GM21825 (cell line): ENCODE data around the gene CTNND2.

Source experiments
- ATAC-seq: cut with Tn5 transposase; IDR thresholded peaks from one replicate; pipeline ENCODE4 v1.9.1; 2021; ENCODE audit warnings: mild to moderate bottlenecking, moderate library complexity; ENCODE audit not compliant: unreplicated experiment

The CTNND2 gene

DNA sequence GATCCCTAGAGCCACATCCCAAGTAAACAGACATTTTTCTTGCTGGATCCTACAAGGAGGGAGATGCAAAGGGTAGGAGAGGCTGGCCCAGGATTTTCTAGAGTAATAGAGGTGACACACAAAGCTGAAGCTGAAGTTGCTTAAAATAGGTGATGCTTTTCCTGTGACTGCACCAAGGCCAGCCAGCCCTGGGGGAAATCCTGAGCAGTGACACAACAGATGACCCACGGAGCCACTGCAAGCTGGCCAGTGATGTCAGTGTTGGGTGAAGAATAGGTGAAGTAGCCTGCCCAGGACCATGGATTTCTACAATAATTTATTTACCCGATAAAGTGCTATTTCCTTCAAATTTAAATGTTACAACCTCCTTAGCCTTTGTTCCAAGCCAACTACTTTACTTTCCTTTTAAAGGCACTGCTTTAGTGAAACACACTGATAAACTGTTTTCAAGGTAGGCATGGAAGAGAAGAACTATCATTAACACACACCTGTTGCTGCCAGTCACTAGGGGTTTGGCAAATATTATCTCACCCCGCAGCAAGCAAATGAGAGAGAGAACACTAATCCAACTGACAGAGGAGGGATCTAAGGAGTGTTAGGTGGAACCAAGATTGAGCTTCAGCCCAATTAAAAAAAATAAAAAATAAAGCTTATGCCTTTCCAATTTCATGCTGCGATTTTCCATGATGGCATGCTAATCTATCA, 123.5 kb downstream of the CTNND2 start:
- no peak for ATAC-seq

DNA sequence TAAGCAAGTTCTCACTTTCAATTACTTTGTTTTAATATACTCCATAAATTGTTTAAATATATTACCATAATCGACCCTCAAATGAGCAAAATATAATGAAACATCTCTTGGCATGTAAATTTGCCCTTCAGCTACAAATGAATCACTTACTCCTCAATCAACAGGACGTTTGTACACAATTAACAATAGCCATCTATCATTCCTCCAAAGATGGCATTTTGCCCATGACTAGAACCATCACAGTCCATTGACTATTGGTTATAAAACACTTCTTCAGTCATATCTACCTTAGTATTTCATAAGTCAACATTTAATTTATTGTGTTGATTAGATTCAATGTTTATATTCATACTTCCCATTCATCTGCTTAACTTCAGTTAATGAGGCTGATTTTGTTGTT, 127.2 kb downstream of the CTNND2 start:
- ATAC-seq: no peak

DNA sequence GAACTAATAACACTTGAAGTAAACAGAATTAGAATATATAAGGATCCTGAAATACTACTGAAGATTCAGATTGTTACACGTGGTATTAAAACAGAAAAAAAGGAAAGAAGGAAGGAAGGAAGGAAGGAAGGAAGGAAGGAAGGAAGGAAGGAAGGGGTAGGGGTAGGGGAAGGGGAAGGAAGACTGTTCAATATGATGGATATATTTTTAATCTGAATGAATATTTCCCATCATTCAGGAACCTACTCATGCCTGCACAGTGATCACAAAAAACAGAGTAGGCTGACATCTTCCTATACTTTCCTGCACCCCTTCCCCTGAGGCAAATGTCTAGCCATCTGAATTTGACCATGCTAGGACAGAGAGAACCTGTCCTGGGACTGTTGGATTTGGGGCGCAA, 133.9 kb downstream of the CTNND2 start:
- ATAC-seq: no peak

DNA sequence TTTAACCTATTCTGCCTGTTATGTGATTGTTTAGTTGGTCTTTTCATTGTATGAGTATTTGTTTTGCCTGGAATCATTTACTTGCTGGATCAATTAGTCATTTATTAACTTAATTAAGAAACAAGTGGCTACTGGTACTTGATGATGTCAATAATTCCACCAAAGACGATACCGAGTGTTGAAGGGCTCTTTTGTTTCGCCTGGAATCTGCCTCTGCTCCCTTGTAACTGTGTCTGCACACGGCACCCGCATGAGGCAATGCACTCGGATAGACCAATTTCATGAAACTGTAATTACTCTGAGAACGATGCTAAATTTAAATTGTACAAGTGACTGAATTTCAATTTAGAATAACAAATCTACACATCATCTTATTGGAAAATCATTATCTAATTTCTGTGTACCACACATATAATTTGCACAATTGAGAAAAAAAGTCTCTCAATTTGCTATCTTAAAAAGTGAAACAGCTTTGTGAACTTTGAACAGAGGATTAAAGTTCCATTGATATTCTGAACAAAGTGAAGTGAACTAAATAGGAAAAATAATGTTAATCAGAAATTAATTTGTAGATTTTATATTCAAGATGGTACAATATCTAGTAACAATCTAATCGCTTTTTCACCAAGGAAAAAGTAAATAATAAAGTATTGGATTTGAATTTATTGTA, 143.2 kb downstream of the CTNND2 start:
- ATAC-seq: no peak

DNA sequence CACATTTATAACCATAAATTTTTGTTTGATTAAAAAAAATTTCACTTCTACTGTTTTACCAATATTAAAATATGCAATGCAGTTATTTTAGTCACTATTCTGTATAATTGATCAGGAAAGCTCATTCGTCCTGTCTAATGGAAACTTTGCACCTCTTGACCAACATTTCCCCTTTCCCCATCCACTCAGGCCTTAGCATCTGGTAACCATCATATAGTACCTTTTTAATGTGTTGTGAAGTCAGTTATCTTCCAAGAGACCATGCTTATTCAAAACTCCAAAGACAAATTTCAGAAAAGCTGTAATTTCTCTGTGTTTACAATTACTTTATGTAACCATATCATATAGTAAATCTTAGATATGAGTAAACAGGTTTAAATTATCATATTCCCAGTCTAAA, 145.9 kb downstream of the CTNND2 start:
- no peak for ATAC-seq

DNA sequence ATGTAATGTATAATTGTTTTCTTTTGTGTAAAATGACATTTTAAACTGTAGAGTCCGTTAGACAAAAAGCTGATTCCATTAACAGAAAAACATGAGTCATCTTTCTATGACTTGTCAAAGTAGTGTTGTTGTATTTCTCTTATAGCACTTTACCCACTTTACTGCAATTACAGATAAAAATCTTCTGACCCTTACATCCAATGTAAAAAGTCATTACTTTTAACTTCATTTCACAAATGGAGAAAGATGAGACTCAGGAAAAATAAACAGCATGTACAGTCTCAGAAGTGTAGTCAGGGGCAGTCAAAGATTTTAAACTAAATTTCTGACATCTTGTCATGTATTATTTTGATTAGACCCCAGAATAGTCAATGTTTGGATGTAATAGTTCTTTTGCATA, 146.6 kb downstream of the CTNND2 start:
- ATAC-seq: no peak

DNA sequence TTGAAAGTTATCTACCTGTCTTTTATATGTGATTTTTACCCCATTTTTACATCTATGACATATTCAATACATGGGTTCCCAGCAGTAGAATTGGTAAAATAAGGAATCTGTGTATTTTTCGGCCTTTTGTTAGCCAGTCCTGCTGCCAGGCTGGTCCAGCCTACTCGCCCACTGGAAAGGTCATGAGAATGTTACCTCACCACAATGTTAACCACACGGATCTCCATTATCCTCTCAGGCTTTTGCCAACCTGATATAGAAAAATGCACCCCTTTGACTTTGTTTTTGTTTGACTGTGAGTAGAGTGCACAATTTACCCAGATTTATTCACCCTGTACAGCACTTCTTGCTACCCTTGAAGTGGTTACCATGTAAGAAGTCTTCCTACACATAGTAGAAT, 167.2 kb downstream of the CTNND2 start:
- no peak for ATAC-seq

DNA sequence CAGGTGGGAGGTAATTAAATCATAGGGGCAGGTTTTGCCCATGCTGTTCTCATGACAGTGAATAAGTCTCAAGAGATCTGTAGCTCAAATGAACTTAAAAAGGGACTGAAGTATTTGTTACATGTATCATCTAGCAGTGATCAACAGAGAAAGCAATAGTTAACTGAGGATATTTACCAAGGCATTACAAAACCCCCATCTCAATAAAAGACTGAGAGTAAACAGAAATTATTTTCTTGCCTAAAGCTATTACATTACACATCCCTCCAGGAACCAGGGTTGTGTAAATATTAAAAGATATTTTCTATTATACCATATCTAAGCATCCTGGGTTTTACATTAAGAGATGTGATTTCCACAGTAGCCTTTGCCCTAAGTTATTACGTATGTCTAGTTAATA, 169.9 kb downstream of the CTNND2 start:
- ATAC-seq: no peak

DNA sequence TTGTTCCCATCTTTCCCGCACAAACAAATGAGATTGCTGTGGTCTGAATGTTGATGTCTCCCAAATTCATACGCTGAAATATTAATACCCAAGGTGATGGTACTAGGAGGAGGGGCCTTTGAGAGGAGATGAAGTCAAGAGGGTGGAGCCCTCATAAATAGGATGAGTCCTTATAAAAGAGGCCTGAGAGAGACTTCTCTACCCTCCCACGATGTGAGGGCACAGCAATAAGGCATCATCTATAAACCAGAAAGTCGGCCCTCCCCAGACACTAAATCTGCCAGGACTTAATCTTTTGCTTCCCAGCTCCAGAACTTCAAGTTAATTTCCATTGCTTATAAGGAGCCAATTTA, 170.4 kb downstream of the CTNND2 start:
- ATAC-seq: no peak

DNA sequence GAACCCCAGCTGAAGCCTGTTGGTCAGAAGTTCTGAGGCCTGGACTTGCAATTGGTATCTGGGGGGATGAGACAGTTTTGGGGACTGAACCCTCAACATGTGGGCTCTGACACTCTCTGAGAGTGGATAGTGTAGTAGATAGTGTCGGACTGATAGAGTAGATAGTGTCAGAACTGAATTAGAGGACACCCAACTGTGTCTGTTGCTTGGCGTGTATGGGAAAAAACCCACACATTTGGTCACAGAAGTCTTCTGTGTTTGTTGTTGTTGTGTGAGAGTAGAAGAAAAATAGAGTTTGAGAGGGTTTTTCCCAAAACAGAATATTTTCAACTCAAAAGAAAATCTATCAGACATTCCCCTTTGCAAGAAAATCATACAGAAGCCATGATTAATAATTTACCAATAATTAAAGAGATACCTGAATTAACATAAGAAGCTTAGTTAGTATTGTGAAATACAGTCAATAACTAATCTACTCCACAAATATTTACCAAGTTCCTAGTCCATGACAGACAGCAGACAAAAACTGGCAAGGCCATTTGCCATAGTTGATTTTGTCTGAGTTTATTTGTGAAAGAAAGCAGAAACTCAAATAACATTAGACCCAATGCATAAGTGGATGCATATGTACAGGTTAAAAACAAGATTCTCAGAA, 170.9 kb downstream of the CTNND2 start:
- no peak for ATAC-seq

DNA sequence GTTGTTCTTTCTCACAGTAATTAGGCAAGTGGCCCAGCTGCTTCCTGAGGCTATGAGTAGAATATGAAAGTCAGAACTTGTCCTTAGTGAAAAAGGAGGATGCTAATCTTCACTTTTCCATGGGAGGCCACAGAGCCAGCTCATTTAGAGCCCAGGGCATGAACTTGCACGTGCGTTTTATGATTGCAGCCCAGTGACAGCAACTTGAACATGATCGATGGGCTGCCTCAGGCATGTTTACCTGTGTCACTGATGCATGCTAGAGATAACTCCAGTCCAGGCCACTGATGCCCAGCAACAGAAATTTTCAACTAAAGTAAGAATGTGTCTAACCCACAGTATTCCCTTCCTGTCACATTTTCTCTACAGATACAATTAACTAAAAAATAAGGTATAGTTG, 179.3 kb downstream of the CTNND2 start:
- no peak for ATAC-seq

DNA sequence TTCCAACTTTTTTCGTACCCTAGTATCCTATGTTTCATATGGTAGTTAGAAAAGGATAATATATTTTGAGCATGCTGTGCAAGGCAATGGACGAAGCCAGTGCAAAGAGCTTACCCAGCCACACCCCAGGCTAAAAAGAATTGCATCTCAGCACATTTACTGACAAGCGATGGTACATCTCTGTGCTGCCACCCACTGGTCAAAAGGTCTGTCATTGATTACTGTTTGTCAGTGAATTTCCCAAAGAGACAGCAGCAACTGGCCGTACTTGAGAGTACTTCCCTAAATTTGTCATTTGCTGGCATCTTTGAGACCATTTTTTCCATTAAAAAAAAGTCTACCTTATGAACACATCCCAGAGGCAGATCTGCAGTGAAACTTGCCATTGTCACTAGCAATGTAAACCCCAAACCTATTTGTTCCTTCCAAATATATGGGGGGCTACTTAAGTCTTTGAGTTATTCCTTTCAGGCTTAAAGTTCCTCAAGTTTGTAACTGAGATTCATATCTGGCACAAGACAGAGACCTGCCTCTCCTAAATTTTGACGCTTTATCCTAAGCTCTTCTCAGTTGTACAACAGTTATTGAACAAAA, 184.3 kb downstream of the CTNND2 start:
- ATAC-seq: no peak

DNA sequence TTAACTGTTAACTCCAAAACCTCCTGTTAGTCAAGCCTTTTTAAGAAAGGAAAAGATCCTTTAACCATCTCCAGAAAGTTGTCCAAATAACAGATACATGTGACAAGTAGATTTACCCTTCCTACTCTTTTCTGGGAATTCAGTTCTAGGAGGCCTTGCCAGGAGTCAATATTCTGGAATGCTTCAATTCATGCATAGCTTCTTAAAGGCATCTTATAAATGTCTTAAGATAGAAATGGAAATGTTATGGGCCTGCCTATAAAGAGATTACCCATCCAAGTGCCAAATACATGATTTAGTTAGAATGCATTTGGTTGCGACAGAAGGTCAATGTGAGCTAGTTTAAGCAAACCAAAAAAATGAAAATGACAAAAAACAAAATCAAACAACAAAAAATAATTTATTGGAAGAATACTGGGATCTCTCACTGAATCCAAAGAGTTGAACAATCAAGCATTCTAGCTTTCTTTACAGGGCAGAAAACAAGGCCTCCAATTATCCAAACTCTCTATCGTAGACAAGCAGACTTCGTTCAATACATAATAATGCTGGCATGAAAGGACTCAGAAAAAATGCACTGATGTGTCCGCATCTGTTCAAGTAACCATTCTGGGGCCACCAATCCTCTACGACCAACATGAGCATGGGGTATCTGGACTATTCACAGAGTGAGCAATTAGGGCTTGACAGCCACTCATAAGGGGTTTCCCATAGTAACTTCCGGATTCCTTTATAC, 188.6 kb downstream of the CTNND2 start:
- no peak for ATAC-seq

DNA sequence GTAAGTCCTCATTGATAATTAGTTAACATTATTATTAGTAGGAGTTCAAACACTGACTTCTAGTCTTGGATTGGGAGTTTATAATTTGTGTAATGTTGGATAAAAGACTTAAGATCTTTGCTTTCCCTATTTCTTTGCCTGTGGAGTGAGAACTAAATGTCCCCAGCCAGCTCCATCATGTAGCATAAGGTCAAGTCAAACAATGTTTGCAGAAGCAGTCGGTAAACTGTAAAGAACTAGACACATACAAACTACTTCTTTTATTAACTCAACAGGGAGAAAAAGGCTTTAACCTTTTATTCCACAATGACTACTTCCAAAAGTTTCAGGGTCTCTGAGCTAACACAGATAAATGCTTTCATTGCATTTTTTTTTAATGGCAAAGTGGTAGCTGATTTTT, 192.3 kb downstream of the CTNND2 start:
- no peak for ATAC-seq

DNA sequence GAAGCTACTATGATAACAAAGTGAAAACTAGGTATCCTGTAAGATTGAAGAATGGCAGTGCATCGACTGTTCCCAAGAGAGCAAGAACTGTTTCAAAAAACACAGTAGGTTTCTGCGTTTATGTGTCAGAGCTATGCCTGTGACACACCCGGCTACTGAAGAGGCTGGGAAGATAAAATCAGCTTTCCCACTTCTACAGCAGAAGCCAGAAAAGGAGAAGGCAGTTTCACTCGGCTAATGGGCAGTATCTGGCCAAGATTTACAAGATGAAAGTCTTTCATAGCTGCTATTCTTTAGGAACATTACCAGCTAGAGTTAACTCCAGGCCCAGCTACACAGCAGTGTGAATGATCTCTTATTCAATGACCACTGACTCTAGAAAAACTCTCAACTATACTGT, 195.2 kb downstream of the CTNND2 start:
- no peak for ATAC-seq

DNA sequence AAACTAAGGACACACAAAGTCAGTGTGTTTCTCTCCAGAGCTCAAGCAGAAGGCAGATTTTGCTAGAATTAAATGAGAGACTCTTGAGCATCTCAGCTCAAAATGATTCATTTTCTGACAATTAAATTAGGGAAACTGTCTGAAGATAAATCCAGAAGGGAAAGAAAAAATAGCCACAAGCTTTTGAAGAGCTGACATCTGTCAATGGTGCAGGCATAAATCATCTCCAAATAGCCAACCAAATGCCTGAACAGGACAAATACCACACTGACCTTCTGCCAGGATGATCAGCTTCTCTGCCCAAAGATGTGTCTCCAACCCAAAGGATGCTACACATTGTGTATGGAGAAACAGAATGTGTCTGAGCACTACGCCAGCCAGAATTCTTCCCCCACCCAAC, 199.3 kb downstream of the CTNND2 start:
- no peak for ATAC-seq

DNA sequence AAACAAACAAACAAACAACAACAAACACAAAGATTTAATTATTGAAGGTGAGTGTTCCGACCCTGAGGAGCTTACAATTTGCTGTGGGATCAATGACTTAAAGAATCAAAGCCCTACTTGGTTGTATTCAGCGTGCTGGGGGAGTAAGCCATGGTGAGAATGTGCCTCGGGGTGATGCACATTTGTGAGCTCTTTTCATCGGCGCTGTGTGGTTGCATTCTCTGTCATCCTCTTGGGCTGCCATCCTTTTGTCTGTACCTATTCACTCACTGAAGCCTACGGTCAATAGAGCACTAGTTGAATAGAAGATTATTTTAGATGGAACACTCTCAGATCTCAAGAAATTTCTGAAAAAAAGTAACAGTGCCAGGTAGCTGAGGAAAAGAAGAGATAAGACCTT, 203.9 kb downstream of the CTNND2 start:
- no peak for ATAC-seq

DNA sequence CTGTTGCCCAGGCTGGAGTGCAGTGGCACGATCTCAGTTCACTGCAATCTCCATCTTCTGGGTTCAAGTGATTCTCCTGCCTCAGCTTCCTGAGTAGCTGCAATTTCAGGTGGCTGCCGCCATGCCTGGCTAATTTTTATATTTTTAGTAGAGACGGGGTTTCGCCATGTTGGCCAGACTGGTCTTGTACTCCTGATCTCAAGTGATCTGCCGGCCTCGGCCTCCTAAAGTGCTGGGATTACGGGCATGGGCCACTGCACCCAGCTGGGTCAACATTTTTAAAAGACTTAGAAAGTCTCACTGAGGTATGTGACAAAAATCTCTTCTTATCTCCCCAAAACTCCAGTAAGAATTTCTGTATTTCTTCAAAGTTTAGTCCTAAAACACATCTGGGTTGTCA, 211.6 kb downstream of the CTNND2 start:
- no peak for ATAC-seq

DNA sequence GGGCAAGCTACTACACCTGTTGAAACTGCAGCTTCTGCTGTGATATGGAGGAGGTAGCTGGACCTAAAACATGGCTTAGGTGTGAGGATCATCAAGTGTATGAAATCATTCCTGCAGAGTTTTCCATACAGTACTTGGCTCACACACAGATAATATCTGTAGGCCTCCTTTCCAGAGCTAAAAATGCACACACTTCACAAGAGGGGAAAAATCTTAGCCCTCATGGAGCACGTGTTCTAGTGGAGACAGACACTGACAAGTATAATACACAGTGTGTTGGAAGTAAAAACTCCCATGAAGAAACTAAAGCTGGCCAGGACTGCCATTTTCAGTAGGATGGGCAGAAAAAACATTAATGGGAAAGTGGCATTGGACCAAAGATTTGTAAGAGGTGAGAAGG, 216.7 kb downstream of the CTNND2 start:
- no peak for ATAC-seq

DNA sequence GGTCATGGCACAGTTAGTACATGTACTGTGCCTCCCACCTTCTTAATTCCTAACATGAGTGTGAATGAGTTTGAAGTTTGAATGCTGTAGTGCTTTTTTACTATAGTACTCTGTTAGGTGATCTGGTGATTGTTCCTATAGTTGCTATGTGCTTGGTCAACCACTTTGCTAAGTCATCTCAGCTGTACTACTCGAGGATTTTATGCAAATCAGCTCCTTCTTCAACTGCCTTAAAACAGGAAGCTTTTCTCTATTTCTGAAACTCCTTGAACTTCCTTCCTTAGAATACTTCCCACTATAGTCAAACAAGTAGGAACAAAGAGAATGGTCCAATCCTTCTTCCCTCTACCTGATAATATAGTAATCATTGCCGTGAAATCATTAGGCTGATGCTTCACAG, 219.6 kb downstream of the CTNND2 start:
- ATAC-seq: no peak

DNA sequence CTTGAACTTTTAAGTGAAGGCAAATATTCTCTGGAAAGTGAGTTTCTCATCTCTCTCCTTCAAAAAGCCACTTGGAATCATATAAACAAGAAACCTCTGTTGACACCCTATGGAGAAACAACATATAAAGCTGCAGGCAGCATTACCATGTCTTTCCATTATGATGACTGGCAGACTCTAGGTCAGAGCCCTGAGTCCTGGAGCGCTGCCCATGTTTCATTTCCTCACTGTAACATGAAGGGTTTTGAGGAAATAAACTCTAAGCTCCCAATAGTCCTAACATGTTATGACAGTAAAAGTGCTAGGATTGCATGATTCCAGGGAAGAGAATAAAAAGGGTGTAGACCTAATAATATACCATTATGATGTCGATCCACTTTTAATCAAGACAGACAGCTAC, 220.6 kb downstream of the CTNND2 start:
- no peak for ATAC-seq
